NB4 (cell line): ENCODE data around the gene ASTN1.

Experiments
- DNase-seq: peaks from one replicate; pipeline ENCODE4 v3.0.0; 2010; ENCODE audit warnings: low read depth
- H3K4me3 ChIP-seq: one replicate; pipeline ENCODE4 v1.5.1; 2011; ENCODE audit warnings: mild to moderate bottlenecking, low read depth, low read length, moderate library complexity
- CTCF ChIP-seq: IDR thresholded peaks from one replicate; pipeline ENCODE4 v1.5.1; 2012; ENCODE audit warnings: low read depth, low read length
- MAX ChIP-seq: IDR thresholded peaks from 2 replicates; pipeline ENCODE4 v1.6.1; 2011; ENCODE audit warnings: low read depth, low read length
- MYC ChIP-seq: IDR thresholded peaks from 2 replicates; pipeline ENCODE4 v1.6.1; 2011; ENCODE audit warnings: low read depth, low read length
- POLR2A ChIP-seq: IDR thresholded peaks from 2 replicates; pipeline ENCODE4 v1.6.1; 2011; ENCODE audit warnings: mild to moderate bottlenecking; ENCODE audit not compliant: insufficient read length; ENCODE audit errors: extremely low read depth

The ASTN1 gene

GRCh38 chr1:177054542-177054941, 110.0 kb downstream of the ASTN1 start:
- no peak overlapping the region for H3K4me3 ChIP-seq
- DNase-seq = no peak
- TF ChIP-seq CTCF (no peak), MAX (no peak), POLR2A (no peak), MYC (no peak)

GRCh38 chr1:177053648-177054047, 110.9 kb downstream of the ASTN1 start:
- DNase-seq = no peak
- no peak for TF ChIP-seq MAX
- H3K4me3 ChIP-seq = no peak overlapping the region

GRCh38 chr1:177048314-177049069, 116.0 kb downstream of the ASTN1 start:
- H3K4me3 ChIP-seq = no peak overlapping the region
- no peak for DNase-seq
- no peak for TF ChIP-seq POLR2A

GRCh38 chr1:177045151-177045550, 119.4 kb downstream of the ASTN1 start:
- no peak for TF ChIP-seq CTCF
- TF ChIP-seq MYC = no peak
- no peak for TF ChIP-seq MAX
- no peak for TF ChIP-seq POLR2A
- no peak overlapping the region for H3K4me3 ChIP-seq
- no peak for DNase-seq

GRCh38 chr1:177044390-177044789, 120.1 kb downstream of the ASTN1 start:
- no peak for DNase-seq
- H3K4me3 ChIP-seq = no peak overlapping the region
- no peak for TF ChIP-seq MAX

- DNase-seq = no peak
- TF ChIP-seq MYC (no peak), CTCF (no peak), MAX (no peak), POLR2A (no peak)
- no peak overlapping the region for H3K4me3 ChIP-seq
Observed at GRCh38 chr1:177043597-177043996, 120.9 kb downstream of the ASTN1 start.

GRCh38 chr1:177035586-177035985, 128.9 kb downstream of the ASTN1 start:
- TF ChIP-seq POLR2A = no peak
- H3K4me3 ChIP-seq = no peak overlapping the region
- DNase-seq = no peak

- TF ChIP-seq MAX = no peak
- TF ChIP-seq POLR2A = no peak
- no peak for TF ChIP-seq MYC
- no peak for TF ChIP-seq CTCF
- no peak overlapping the region for H3K4me3 ChIP-seq
- DNase-seq = no peak
Observed at GRCh38 chr1:177033628-177034027, 130.9 kb downstream of the ASTN1 start.
